C4-2B (cell line): ENCODE measurements around the gene AUTS2.

Source experiments
- CTCF ChIP-seq: fragments of 450-650 bp; conservative IDR thresholded peaks from 2 replicates; pipeline ENCODE4 v1.5.1; 2017; ENCODE audit warnings: mild to moderate bottlenecking
- ZFX ChIP-seq: fragments of 450-650 bp; IDR thresholded peaks from 2 replicates; pipeline ENCODE4 v1.6.1; 2017

GRCh38 chr7:69789563-69789962 lies 191.3 kb downstream of the AUTS2 start:
- TF ChIP-seq CTCF, result no peak
- TF ChIP-seq ZFX, result no peak
